KMS-11 (cell line): Measurements from ENCODE around the gene FAM170B.

ENCODE experiments used
- H2AFZ ChIP-seq: fragments of 200-600 bp; sonication (generic); 2 replicates; pipeline ENCODE4 v1.6.1; 2016; ENCODE audit warnings: antibody characterized with exemption, mixed run types, low read depth
- H3K27ac ChIP-seq: fragments of 200-600 bp; sonication (generic); 2 replicates; pipeline ENCODE4 v1.6.1; 2016; ENCODE audit warnings: mild to moderate bottlenecking, mixed run types
- H3K27me3 ChIP-seq: fragments of 200-600 bp; sonication (generic); 2 replicates; pipeline ENCODE4 v1.6.1; 2017; ENCODE audit warnings: mild to moderate bottlenecking, low read depth, mixed run types, moderate library complexity; ENCODE audit not compliant: insufficient read depth
- H3K36me3 ChIP-seq: fragments of 200-600 bp; sonication (generic); 2 replicates; pipeline ENCODE4 v1.6.1; 2017; ENCODE audit warnings: mild to moderate bottlenecking, mixed run types; ENCODE audit not compliant: insufficient read depth
- H3K4me1 ChIP-seq: fragments of 200-600 bp; sonication (generic); 2 replicates; pipeline ENCODE4 v1.6.1; 2016; ENCODE audit warnings: mild to moderate bottlenecking, low read depth, mixed run types; ENCODE audit not compliant: poor library complexity, severe bottlenecking
- H3K4me2 ChIP-seq: fragments of 200-600 bp; sonication (generic); 2 replicates; pipeline ENCODE4 v1.7.0; 2016; ENCODE audit warnings: mild to moderate bottlenecking, mixed run types
- H3K4me3 ChIP-seq: fragments of 200-600 bp; sonication (generic); IDR thresholded peaks from 2 replicates; pipeline ENCODE4 v1.6.1; 2017; ENCODE audit warnings: low read depth, low read length, mixed read lengths; ENCODE audit not compliant: insufficient read depth
- H3K79me2 ChIP-seq: fragments of 200-600 bp; sonication (generic); 2 replicates; pipeline ENCODE4 v1.6.1; 2016; ENCODE audit warnings: low read depth, mixed run types; ENCODE audit not compliant: insufficient read depth
- H3K9ac ChIP-seq: fragments of 200-600 bp; sonication (generic); 2 replicates; pipeline ENCODE4 v1.6.1; 2016; ENCODE audit warnings: mild to moderate bottlenecking, mixed run types
- H4K20me1 ChIP-seq: fragments of 200-600 bp; sonication (generic); 2 replicates; pipeline ENCODE4 v1.6.1; 2016; ENCODE audit warnings: mild to moderate bottlenecking, mixed run types; ENCODE audit not compliant: insufficient read depth
- TF ChIP-seq, protein P1 (sequence below): fragments of 200-600 bp; sonication (generic); conservative IDR thresholded peaks from 2 replicates; pipeline ENCODE4 v1.6.1; 2017; ENCODE audit warnings: low read depth, mild to moderate bottlenecking, antibody characterized with exemption, low read length, moderate library complexity, mixed read lengths

FAM170B gene

DNA sequence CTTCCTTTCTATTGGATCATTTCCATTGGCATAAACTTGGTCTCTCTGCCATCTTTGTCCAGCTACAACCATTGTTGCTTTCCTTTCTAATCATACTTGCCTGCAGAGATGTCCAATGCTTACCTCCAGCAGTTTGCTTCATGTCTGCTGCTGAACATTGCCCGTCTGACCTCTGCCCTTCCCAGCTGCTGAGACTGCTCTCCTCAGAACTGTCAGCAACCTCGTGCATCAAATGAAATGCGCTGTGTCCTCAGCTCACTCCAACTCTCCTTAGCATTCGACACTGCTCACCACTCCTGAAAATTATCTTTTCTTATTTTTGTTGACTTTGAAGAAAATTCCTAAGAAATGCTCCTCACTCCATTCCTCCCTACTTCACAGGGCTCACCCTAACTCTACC, 5.0 kb downstream of the FAM170B start:
- H3K4me1 ChIP-seq: no peaks in the 10 kb centered on the region
- H4K20me1 ChIP-seq: no peaks in the 10 kb centered on the region
- no peak overlapping the region for H3K27ac ChIP-seq
- no peak overlapping the region for H3K4me3 ChIP-seq
- TF ChIP-seq, protein P1, sequence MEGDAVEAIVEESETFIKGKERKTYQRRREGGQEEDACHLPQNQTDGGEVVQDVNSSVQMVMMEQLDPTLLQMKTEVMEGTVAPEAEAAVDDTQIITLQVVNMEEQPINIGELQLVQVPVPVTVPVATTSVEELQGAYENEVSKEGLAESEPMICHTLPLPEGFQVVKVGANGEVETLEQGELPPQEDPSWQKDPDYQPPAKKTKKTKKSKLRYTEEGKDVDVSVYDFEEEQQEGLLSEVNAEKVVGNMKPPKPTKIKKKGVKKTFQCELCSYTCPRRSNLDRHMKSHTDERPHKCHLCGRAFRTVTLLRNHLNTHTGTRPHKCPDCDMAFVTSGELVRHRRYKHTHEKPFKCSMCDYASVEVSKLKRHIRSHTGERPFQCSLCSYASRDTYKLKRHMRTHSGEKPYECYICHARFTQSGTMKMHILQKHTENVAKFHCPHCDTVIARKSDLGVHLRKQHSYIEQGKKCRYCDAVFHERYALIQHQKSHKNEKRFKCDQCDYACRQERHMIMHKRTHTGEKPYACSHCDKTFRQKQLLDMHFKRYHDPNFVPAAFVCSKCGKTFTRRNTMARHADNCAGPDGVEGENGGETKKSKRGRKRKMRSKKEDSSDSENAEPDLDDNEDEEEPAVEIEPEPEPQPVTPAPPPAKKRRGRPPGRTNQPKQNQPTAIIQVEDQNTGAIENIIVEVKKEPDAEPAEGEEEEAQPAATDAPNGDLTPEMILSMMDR: no peak
- H3K79me2 ChIP-seq: no peaks in the 10 kb centered on the region
- H2AFZ ChIP-seq: no peak overlapping the region
- H3K9ac ChIP-seq: no peak overlapping the region
- H3K36me3 ChIP-seq: no peaks in the 10 kb centered on the region
- H3K4me2 ChIP-seq: no peak overlapping the region
- H3K27me3 ChIP-seq: no peaks in the 10 kb centered on the region

GRCh38 chr10:49123981-49124950, 9.6 kb downstream of the FAM170B start:
- no peak overlapping the region for H3K9ac ChIP-seq
- no peak overlapping the region for H3K27ac ChIP-seq
- H3K79me2 ChIP-seq: no peaks in the 10 kb centered on the region
- H3K4me2 ChIP-seq: no peak overlapping the region
- H3K27me3 ChIP-seq: no peaks in the 10 kb centered on the region
- H4K20me1 ChIP-seq: no peaks in the 10 kb centered on the region
- H3K4me1 ChIP-seq: no peaks in the 10 kb centered on the region
- H2AFZ ChIP-seq: no peak overlapping the region
- no peaks in the 10 kb centered on the region for H3K36me3 ChIP-seq
- H3K4me3 ChIP-seq: no peak overlapping the region
- TF ChIP-seq, protein P1: no peak

GRCh38 chr10:49120911-49121310, 12.9 kb downstream of the FAM170B start:
- TF ChIP-seq, protein P1: no peak
- no peaks in the 10 kb centered on the region for H3K4me1 ChIP-seq
- H2AFZ ChIP-seq: no peak overlapping the region
- no peak overlapping the region for H3K9ac ChIP-seq
- no peak overlapping the region for H3K4me3 ChIP-seq
- H3K4me2 ChIP-seq: no peak overlapping the region
- H3K27me3 ChIP-seq: no peaks in the 10 kb centered on the region
- H4K20me1 ChIP-seq: no peaks in the 10 kb centered on the region
- H3K36me3 ChIP-seq: no peaks in the 10 kb centered on the region
- H3K27ac ChIP-seq: no peak overlapping the region
- no peaks in the 10 kb centered on the region for H3K79me2 ChIP-seq

- Histone ChIP-seq H3K27ac (no peak overlapping the region), H3K36me3 (no peaks in the 10 kb centered on the region), H4K20me1 (no peaks in the 10 kb centered on the region), H3K27me3 (no peaks in the 10 kb centered on the region), H3K4me3 (no peak overlapping the region), H2AFZ (no peak overlapping the region), H3K9ac (no peak overlapping the region), H3K79me2 (no peaks in the 10 kb centered on the region), H3K4me2 (no peak overlapping the region), H3K4me1 (no peaks in the 10 kb centered on the region)
- TF ChIP-seq, protein P1: no peak
These were observed 14.1 kb downstream of the FAM170B start for GRCh38 chr10:49119746-49120145.
